ENCODE results near the gene STK11. TPM values are rescaled to one million over a fixed set of nuclear protein-coding genes. Genes with fewer than 3 reads are reported as not detected.

The STK11 gene
- polyA plus RNA-seq, 1 donor from 2014 or later = 51.6 TPM

GRCh38 chr19:1252821-1253513 lies 47.4 kb downstream of the STK11 start:
- peak overlapping the region; percentile 99 for H3K9ac ChIP-seq (ENCODE audit: low read length)
- no peaks in the 10 kb centered on the region for H3K27me3 ChIP-seq (ENCODE audit: insufficient read depth, low read depth, low read length)
- H3K36me3 ChIP-seq (ENCODE audit: insufficient read depth, low read length) = no peaks in the 10 kb centered on the region
- peak overlapping the region; percentile 93 for H3K4me3 ChIP-seq (ENCODE audit: low read length)
- no peak overlapping the region for H2AFZ ChIP-seq (ENCODE audit: low read depth, low read length)
- H3K4me2 ChIP-seq (ENCODE audit: low read length) = peak overlapping the region; percentile 86
- no peak for TF ChIP-seq TAF1 (IDR thresholded peaks at IDR 0.05; ENCODE audit: low read depth)
- TF ChIP-seq POLR2AphosphoS5 (IDR thresholded peaks at IDR 0.05) = no peak
- TF ChIP-seq EZH2 (IDR thresholded peaks at IDR 0.05; ENCODE audit: borderline replicate concordance, insufficient read depth, low read length, poor library complexity, severe bottlenecking) = no peak
- no peak for TF ChIP-seq MXI1 (conservative IDR thresholded peaks at IDR 0.05; ENCODE audit: poor library complexity, severe bottlenecking)
- no peak for TF ChIP-seq REST (IDR thresholded peaks at IDR 0.05; ENCODE audit: borderline replicate concordance)
- no peak for TF ChIP-seq RAD21 (conservative IDR thresholded peaks at IDR 0.05)
- TF ChIP-seq SMC3 (conservative IDR thresholded peaks at IDR 0.05; ENCODE audit: poor library complexity) = no peak
- TF ChIP-seq CTCF (IDR thresholded peaks at IDR 0.05; ENCODE audit: poor library complexity, severe bottlenecking) = no peak
- TF ChIP-seq EP300 (conservative IDR thresholded peaks at IDR 0.05; ENCODE audit: poor library complexity, severe bottlenecking) = no peak
- peaks cover 4% of the 10 kb centered on the region for H4K20me1 ChIP-seq (ENCODE audit: insufficient read depth)
- no peaks in the 10 kb centered on the region for H3F3A ChIP-seq (ENCODE audit: insufficient read depth, low read length, poor library complexity, severe bottlenecking)
- H3K79me2 ChIP-seq (replicated peaks; ENCODE audit: insufficient read depth, low read length) = peaks cover 60% of the 10 kb centered on the region
- no peaks in the 10 kb centered on the region for H3K9me2 ChIP-seq (ENCODE audit: insufficient read depth, low read length)
- H3K27ac ChIP-seq (ENCODE audit: low read length) = peak overlapping the region; percentile 98
- H3K9me3 ChIP-seq (ENCODE audit: low read length) = no peaks in the 10 kb centered on the region

- Histone ChIP-seq H3K9me3 (ENCODE audit: low read length) (no peaks in the 10 kb centered on the region), H3K9me2 (ENCODE audit: insufficient read depth, low read length) (no peaks in the 10 kb centered on the region), H3K36me3 (ENCODE audit: insufficient read depth, low read length) (no peaks in the 10 kb centered on the region), H3F3A (ENCODE audit: insufficient read depth, low read length, poor library complexity, severe bottlenecking) (no peaks in the 10 kb centered on the region), H4K20me1 (ENCODE audit: insufficient read depth) (peaks cover 4% of the 10 kb centered on the region), H3K4me2 (ENCODE audit: low read length) (no peak overlapping the region), H3K27me3 (ENCODE audit: insufficient read depth, low read depth, low read length) (no peaks in the 10 kb centered on the region), H3K79me2 (replicated peaks; ENCODE audit: insufficient read depth, low read length) (peaks cover 64% of the 10 kb centered on the region), H3K9ac (ENCODE audit: low read length) (peak overlapping the region; percentile 99), H2AFZ (ENCODE audit: low read depth, low read length) (no peak overlapping the region), H3K27ac (ENCODE audit: low read length) (no peak overlapping the region), H3K4me3 (ENCODE audit: low read length) (peak overlapping the region; percentile 93)
- TF ChIP-seq RAD21 (conservative IDR thresholded peaks at IDR 0.05) (no peak), SMC3 (conservative IDR thresholded peaks at IDR 0.05; ENCODE audit: poor library complexity) (no peak), EP300 (conservative IDR thresholded peaks at IDR 0.05; ENCODE audit: poor library complexity, severe bottlenecking) (no peak), POLR2AphosphoS5 (IDR thresholded peaks at IDR 0.05) (no peak), TAF1 (IDR thresholded peaks at IDR 0.05; ENCODE audit: low read depth) (no peak), REST (IDR thresholded peaks at IDR 0.05; ENCODE audit: borderline replicate concordance) (no peak), EZH2 (IDR thresholded peaks at IDR 0.05; ENCODE audit: borderline replicate concordance, insufficient read depth, low read length, poor library complexity, severe bottlenecking) (no peak), CTCF (IDR thresholded peaks at IDR 0.05; ENCODE audit: poor library complexity, severe bottlenecking) (no peak), MXI1 (conservative IDR thresholded peaks at IDR 0.05; ENCODE audit: poor library complexity, severe bottlenecking) (no peak)
These were observed 48.0 kb downstream of the STK11 start for GRCh38 chr19:1253514-1254080.

All from neural cell (in vitro differentiated cells).